Measurements from ENCODE around the gene OR10G2. TPM values are rescaled to one million over a fixed set of nuclear protein-coding genes. Genes with fewer than 3 reads are reported as not detected.

The OR10G2 gene
- under 1 TPM in 1 of 2 donors, not detected in 1; 0.25 TPM for total RNA-seq
- polyA plus RNA-seq (ENCODE audit: insufficient read depth, low read depth, low replicate concordance): not detected
- long read RNA-seq, donor 1: 0 reads
- long read RNA-seq, donor 2: 0 reads

GRCh38 chr14:21634840-21635239 lies at the start of gene OR10G2:
TSS of gene OR10G2 (minus strand) at chr14:21634940. CDS start at chr14:21634842, 98 bp downstream.
- TF ChIP-seq CTCF (IDR thresholded peaks at IDR 0.05) (no peak), POLR2A (IDR thresholded peaks at IDR 0.05) (no peak)
- Histone ChIP-seq H3K27ac (no peak within 1 kb of the TSS), H3K9me3 (no peaks in the 10 kb centered on the region), H3K27me3 (no peaks in the 10 kb centered on the region), H3K4me1 (no peaks in the 10 kb centered on the region), H3K36me3 (ENCODE audit: low read depth, missing control alignments) (no peaks in the 10 kb centered on the region), H3K4me3 (no peak within 1 kb of the TSS)
- DNase-seq: no peak
- intact Hi-C loops (cut with DNase I; ENCODE audit: low total_unique reads): no loop called here
- WGBS, 2 donors: 77 to 86% methylated on average over 4 of the region's 4 CpGs

GRCh38 chr14:21680072-21680471 lies 45.3 kb upstream of the OR10G2 start:
- Histone ChIP-seq H3K27me3 (no peaks in the 10 kb centered on the region), H3K4me3 (no peak overlapping the region), H3K4me1 (no peaks in the 10 kb centered on the region), H3K27ac (no peak overlapping the region), H3K9me3 (no peaks in the 10 kb centered on the region), H3K36me3 (ENCODE audit: low read depth, missing control alignments) (no peaks in the 10 kb centered on the region)
- DNase-seq: no peak
- WGBS, 2 donors: 85 to 86% methylated on average over 2 of the region's 2 CpGs
- no peak for TF ChIP-seq CTCF (IDR thresholded peaks at IDR 0.05)
- TF ChIP-seq POLR2A (IDR thresholded peaks at IDR 0.05): no peak
- intact Hi-C loops (cut with DNase I; ENCODE audit: low total_unique reads): no loop called here

GRCh38 chr14:21675566-21675965 lies 40.8 kb upstream of the OR10G2 start:
- DNase-seq: no peak
- Histone ChIP-seq H3K27ac (no peak overlapping the region), H3K27me3 (no peaks in the 10 kb centered on the region), H3K36me3 (ENCODE audit: low read depth, missing control alignments) (no peaks in the 10 kb centered on the region), H3K4me1 (no peaks in the 10 kb centered on the region), H3K9me3 (no peaks in the 10 kb centered on the region), H3K4me3 (no peak overlapping the region)
- 80 to 86% methylated on average over 4 of the region's 4 CpGs for WGBS, 2 donors
- no peak for TF ChIP-seq POLR2A (IDR thresholded peaks at IDR 0.05)
- no peak for TF ChIP-seq CTCF (IDR thresholded peaks at IDR 0.05)
- intact Hi-C loops (cut with DNase I; ENCODE audit: low total_unique reads): no loop called here

- DNase-seq: no peak
- Histone ChIP-seq H3K27me3 (no peaks in the 10 kb centered on the region), H3K4me3 (no peak within 1 kb of the TSS), H3K9me3 (no peaks in the 10 kb centered on the region), H3K27ac (no peak within 1 kb of the TSS), H3K4me1 (no peaks in the 10 kb centered on the region), H3K36me3 (ENCODE audit: low read depth, missing control alignments) (no peaks in the 10 kb centered on the region)
- TF ChIP-seq POLR2A (IDR thresholded peaks at IDR 0.05) (no peak), CTCF (IDR thresholded peaks at IDR 0.05) (no peak)
- intact Hi-C loops (cut with DNase I; ENCODE audit: low total_unique reads): no loop called here
- 92 to 100% methylated on average over 1 of the region's 1 CpG for WGBS, 2 donors
Measured at GRCh38 chr14:21673718-21674117, 39.0 kb upstream of the OR10G2 start, which contains the start of gene OR4E1. TSS of gene OR4E1 (minus strand) at chr14:21673818. CDS start at chr14:21670935, 2,883 bp downstream.

- no peaks in the 10 kb centered on the region for H3K36me3 ChIP-seq (ENCODE audit: low read depth, missing control alignments)
- H3K4me3 ChIP-seq: no peak overlapping the region
- H3K9me3 ChIP-seq: no peaks in the 10 kb centered on the region
- no peak for DNase-seq
- intact Hi-C loops (cut with DNase I; ENCODE audit: low total_unique reads): no loop called here
- WGBS, 2 donors: 85 to 88% methylated on average over 1 of the region's 1 CpG
- H3K27ac ChIP-seq: no peak overlapping the region
- no peaks in the 10 kb centered on the region for H3K4me1 ChIP-seq
- TF ChIP-seq CTCF (IDR thresholded peaks at IDR 0.05): no peak
- no peak for TF ChIP-seq POLR2A (IDR thresholded peaks at IDR 0.05)
- H3K27me3 ChIP-seq: no peaks in the 10 kb centered on the region
Measured at GRCh38 chr14:21672116-21672515, 37.4 kb upstream of the OR10G2 start.
